Activated gamma-delta T cell treated with anti-CD3 and anti-CD28 coated beads, Interleukin-2, amount 50 U/mL, for 16 hours (primary cell): ENCODE data around the gene BCL11B.

ENCODE experiments used
- DNase-seq: peaks from one replicate; pipeline ENCODE4 v3.0.0-alpha.2; 2020; ENCODE audit warnings: low read depth

The BCL11B gene

GRCh38 chr14:99119554-99120525, 152.2 kb downstream of the BCL11B start:
- no peak for DNase-seq
